Measurements from ENCODE around the gene ERC1.
"Not testable (repeated sequence)": the region's sequence is repeated elsewhere in the genome, so short reads cannot be mapped to it uniquely, and the experiment has no call there.

ERC1 gene

DNA sequence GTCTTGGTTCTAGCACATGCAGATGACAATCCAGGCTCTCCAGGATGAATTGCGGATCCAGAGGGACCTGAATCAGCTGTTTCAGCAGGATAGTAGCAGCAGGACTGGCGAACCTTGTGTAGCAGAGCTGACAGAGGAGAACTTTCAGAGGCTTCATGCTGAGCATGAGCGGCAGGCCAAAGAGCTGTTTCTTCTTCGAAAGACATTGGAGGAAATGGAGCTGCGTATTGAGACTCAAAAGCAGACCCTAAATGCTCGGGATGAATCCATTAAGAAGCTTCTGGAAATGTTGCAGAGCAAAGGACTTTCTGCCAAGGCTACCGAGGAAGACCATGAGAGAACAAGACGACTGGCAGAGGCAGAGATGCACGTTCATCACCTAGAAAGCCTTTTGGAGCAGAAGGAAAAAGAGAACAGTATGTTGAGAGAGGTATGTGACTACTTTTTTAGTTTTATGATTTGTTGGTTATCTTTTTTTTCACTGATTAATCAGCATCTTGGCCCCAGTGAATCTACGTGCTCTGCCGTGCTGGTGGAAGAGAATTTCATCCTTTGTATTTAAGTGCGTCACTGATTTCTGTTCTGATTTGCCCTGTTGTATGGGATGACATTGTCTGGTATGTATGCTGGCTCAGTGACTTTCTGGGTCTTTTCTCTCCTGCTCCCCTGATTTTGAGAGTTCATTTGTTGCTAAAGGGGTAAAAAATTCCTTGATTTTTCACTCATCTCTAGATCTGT, 92.3 kb downstream of the ERC1 start:
- DNase-seq = no peak

DNA sequence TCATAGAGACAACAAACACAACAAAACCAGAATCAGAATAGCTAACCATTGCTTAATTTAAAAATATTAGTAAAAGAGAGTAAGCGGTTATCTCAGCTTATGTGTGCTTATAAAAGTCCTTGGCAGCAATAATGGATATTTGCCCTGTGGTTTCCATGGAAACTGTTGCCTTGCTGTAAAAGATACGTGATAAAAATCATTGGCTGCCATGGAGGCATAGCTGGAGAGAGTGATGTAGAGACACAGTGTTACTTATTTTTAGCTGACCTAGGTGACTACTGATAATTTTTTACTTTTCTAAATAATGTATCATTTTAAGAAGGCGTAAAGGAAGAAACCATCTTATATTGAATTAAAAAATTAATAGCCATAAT, 92.9 kb downstream of the ERC1 start:
- DNase-seq = no peak

DNA sequence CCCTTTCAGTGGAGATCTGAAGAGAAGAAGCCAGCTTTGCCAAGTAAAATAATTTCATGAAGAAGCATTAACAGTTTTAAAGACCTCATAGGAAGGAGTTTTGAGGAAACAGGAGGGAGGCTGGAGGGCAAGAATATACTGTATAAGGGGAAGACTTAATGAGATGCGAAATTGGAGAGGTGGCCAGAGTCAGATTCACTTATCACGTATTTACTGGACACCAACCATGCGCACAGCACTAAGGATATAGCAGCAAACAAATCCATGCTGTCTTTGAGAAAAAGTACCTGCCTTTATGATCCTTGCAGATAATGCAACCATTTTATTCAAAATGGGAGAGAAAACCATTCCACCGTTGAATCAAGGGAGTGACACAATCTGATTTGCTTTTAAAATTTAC, 100.3 kb downstream of the ERC1 start:
- no peak for DNase-seq

DNA sequence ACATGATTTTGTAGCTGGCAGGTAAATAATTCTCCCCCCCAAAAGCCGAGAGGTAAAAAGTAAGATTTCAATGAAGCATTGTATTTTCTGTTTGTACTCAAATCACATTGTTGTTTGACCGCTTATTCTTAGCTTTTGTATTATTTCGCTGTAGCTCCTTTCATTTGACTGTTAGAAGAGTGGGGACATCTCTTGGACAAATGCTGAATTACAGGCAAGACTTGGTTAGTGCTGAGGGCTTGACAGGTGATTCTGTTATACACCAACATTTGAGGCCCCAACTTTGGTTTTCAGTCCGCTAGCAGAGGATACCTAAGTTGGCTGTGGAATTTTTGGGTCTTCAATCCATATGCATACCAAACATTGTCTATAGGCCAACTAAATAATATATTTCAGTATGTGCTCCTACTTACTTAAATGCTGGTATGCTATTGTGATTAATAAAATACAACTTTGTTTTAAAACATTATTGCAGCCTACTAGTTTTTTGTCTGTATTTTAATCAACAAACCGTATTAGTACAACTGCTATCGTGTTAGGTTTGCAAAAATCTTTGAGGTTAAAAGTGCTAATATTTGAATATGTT, 102.2 kb downstream of the ERC1 start:
- peak; percentile 13 for DNase-seq

DNA sequence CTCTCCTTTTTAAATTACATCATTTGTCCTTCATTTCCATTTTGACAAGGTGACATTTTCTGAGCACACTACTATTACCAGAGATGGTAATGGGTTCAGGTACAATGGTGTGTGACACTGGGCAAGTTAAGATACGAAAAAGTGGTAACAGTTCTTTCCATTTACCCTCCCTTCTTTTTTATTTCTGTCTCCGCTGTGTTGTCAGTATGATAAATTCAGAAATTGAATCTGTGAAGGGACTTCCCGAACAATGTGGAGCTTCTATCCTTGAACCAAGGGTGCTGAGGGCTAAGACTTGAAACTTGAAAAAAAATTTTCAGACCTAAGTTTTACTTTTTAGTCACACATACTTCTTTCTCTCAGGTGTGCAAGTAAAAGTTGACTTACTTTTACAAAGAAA, 103.7 kb downstream of the ERC1 start:
- DNase-seq = no peak

DNA sequence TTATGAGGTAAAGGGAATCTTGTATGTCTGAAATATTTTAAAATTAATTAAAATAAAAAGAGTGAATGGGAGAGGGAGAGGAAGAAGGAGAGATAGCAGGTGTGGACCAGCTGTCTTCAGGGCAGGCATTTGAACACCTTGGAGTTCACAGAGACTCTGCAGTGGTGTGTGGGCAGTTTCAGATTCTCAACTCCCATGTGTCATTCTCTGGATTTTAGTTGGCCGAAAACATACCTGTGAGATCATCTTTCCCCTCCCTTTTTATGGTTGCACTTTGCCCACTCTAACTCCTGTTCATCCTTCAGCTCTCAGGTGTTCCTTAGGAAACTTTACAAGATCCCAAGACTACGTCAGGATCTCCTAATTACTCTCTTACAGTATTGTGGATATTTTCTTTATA, 108.1 kb downstream of the ERC1 start:
- no peak for DNase-seq

DNA sequence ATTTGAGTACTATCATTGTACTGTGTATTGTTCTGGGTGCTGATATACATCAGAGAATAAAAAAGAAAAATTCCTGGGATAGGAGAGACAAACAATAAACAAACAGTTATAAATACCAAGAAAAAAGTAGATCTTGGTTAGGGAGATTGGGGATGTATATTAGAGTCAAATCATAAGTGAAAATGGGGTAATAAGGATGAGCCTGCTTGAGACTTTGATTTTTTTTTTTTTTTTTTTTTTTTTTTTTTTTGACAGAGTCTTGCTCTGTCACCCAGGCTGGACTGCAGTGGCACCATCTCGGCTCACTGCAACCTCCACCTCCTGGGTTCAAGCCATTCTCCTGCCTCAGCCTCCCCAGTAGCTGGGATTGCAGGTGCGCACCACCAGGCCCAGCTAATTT, 108.6 kb downstream of the ERC1 start:
- DNase-seq = not testable (repeated sequence)

DNA sequence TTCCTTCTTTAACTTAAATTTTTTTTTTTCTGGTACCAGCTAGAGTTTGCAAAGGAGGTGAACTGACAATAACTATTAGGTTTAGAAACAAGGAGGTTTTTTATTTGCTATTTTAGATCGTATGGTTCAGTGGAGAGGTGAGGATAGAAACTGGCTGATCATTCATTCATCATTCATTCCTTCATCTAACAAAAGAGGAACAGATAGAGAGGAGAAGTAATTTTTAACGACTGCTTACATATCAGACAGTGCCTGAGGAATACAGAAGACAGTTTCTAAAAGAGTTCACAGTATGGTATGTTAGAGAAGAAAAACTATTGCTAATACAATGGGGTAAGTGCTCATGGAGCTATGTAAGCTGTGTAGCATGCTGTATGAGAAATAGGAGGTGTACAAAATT, 111.1 kb downstream of the ERC1 start:
- DNase-seq = no peak

DNA sequence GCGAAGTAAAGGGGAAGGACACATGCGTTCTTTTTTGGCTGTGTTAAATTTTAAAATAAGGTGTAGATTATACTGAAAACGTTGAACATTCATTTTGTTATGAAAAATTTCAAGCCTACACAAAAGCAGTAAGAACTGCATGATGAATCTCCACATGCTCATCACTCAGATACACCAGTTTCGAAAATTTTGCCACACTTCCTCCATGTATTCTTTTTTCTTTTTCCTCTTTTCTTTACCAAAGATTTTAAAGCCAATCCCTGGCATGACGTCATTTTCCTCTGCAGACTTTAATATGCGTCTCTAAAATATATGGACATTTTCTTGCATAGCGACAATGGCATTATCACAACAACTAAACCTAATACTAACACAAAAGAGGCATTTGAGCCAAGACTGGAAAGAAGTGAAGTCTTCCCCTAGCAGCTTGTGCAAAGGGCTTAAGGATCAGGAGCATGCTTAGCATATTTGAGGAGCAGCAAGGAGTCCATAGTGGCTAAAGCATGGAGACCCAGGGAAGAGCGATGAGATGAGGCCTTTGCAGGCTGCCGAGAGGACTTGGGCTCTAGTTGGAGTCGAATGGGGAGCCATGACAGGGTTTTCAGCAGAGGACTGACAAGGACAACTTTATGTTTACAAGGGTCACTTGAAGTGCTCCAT, 111.9 kb downstream of the ERC1 start:
- no peak for DNase-seq

DNA sequence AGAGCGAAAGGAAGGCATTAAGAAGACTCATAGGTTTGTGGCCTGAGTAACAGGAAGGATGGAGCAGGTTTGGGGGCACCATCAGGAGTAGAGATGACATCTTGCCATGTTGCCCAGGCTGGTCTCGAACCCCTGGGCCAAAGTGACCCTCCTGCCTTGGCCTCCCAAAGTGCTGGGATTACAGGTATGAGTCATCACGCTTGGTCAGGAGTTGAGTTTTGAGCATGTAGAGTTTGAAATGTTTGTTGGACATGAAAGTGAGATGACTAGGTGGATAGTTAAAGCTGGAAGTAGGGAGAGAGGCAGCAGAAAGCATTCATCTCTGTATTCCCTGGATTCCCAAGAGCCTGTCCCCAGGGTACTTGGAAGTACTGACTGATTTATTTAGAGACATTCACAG, 112.6 kb downstream of the ERC1 start:
- no peak for DNase-seq

DNA sequence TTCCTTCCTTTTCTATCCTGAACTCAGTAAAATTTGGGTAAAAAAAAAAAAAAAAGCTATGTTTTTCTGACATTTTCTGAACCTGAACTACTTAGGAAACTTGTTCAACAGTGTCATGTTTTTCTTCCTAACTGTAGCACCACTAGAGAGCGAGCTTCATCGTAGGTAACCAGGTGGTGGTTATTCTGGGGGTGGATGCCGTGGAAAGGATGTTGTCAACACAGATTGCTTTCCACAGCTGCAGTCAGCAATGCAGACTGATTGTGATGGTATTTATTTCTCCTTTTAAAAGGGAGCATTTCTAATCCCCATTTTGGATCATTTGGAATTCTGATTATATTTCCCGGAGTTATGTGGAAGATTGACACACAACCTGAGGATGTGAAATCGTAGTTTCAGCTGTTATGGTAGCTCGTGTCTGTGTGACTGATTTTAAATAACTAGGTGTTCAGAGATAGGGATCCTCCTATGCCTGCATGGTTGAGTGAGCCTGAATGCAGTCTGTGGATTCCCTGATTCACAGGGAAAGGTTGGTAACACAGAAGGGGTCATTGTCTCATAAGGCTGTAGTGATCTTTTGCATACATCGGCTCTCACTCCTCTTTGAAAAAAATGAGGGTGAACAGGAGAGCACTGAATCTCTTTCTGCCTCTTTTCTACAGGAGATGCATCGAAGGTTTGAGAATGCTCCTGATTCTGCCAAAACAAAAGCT, 113.2 kb downstream of the ERC1 start:
- DNase-seq = no peak

DNA sequence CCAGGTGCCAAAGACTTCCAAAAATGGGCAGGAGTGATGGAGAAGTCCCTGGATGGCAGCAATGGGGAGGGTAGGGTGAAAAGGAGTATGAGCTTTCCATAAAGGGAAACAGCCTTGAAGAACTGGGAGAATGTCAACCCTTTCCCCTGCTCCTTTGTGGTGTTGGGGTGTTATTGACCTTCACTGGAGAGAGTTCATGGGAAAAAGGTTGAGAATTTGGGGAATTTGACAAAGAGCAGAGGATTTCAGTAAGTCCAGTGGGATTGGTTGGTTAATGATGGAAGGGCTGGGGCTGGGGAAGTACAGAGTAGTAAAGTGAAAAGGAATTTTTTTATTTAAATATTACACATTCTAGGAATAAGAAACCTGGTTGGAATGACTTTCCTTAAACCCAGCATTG, 116.6 kb downstream of the ERC1 start:
- no peak for DNase-seq

DNA sequence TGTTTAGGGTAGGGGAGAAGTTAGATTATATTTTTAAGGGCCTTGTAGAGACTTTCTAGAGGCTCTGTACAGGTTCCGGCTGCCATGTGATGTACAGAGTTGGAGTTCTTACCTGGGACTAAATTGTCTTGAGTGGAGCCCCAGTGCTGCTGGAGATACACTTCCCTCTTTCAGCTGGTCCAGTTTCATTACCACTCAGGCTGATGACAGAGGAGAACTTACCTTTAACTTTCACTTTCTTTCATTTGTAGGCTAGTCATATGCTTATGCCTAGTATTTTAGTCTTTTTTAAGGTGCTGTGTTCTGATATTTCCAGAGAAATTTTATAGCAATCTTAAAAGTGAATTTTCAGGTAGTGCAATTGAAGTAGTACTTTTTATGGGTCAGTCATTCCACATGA, 117.3 kb downstream of the ERC1 start:
- no peak for DNase-seq

DNA sequence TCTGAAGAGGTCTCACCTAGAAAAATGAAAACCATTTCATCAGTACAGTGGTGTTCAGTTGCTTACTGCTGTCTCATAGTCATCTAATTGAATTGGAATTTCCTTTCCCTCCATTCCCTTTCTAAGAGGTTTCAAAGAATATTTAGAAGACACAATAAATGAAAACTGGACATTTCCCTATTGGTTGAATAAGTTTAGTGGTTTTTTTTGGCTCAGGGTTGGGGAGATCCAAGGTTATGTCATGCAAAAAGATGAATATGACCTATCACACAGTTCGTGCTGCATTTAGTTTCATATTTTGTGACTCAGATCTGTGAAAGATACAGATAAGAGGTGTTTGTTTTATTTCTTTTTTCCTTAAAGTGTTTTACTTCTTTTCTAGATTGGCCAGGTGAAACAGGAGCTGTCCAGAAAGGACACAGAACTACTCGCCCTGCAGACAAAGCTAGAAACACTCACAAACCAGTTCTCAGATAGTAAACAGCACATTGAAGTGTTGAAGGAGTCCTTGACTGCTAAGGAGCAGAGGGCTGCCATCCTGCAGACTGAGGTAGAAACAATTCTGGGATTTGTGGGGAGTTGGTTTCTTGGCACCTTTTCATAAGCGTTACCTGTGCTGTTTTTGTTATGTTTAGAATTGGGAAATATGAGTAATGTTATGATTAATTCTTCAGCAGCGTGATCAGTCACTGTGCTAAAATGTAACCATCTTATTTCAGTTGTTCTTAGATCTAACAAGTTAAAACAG, 124.6 kb downstream of the ERC1 start:
- DNase-seq = no peak

DNA sequence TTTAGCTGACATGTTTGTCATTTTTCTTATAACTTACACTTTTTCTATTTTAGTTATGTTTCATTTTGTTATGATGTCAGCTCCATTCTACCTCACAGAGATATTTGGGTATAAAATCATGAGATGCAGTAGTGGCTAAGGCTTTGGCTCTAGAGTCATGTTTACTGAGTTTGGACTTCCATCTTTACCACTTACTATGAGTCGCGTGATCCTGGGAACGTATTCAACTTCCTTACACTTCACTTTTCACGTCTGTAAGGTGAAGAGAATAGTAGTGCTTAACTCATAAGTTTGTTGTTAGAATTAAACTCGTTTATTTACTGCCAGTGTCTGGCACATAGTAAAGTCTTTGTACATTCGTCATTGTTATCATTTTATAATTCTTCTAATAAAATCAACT, 126.3 kb downstream of the ERC1 start:
- DNase-seq = no peak

DNA sequence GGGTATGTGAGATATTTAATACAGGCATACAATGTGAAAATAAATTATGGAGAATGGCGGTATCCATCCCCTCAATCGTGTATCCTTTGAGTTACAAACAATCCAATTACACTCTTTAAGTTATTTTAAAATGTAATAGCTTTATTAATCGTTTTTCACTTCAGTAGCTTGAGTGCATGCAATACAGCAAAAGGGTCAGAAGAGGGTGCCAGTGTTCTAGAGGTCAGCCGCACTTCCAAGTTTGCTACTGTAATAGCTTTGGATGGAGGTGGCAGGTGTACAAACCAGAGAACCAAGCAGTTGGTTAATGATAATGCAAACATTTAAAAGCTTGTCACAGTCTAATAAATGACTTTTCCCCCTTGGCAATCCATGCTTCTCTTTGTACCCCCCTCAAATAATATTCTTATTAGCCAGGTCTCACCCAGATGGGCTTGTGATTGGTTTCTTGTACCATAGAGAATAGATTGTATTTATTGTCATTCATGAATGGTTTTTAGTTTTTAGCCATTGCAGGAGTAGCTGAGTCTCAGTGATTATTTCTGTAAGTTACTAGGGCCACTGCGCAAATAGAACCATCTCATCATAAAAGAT, 127.0 kb downstream of the ERC1 start:
- DNase-seq = peak; percentile 42

DNA sequence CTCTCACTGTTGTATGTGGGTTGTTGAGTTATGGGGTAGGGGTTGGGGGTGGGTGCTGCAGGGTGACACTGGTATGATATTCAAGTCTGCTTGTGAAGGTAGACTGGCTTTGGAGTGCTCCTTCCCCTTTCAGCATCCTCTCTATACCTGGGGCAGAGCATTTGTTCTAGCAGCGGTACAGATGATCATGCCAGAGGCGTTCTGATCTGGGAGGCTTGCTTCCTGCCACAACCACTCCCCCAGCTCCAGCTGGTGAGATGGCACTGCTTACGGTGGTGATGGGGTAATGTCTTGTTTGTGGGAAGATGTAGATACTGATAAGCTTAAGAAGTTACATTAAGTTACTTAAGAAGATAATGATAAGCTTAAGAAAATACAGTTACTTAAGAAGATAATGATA, 131.8 kb downstream of the ERC1 start:
- DNase-seq = no peak

DNA sequence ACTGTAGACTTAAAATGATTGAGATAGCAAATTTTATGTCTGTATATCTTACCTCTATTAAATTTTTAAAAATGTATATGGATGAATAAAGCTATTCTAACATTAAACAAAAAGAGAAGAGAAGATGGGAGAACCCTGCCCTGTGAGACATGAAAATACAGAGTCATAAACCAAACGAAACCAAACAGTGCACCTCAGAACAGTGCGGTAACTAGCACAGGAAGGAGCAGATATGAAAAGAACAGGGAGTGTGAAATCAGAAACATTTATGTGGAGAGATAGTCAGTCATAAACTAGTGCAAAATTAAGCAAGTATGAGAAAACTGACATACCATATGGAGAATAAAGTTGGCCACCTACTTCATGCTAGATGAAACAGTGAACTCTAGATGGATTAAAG, 135.1 kb downstream of the ERC1 start:
- no peak for DNase-seq

DNA sequence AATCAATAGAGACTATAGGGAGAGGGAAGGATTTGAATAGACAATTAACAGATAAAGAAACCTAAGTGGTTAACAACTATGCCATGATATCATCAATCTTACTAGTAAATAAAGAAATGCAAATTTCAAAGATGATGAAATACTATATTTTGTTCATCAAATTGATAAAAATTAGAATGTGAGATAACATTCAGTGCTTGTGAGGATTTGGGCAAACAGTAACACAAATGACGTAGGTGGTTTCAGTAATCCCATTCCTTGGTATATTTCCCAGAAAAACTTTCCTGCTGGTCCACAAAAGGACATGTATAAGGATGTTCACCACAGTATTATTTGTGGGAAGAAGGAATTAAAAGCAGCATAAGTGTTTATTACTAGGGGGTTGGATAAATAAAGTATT, 136.0 kb downstream of the ERC1 start:
- DNase-seq = no peak

DNA sequence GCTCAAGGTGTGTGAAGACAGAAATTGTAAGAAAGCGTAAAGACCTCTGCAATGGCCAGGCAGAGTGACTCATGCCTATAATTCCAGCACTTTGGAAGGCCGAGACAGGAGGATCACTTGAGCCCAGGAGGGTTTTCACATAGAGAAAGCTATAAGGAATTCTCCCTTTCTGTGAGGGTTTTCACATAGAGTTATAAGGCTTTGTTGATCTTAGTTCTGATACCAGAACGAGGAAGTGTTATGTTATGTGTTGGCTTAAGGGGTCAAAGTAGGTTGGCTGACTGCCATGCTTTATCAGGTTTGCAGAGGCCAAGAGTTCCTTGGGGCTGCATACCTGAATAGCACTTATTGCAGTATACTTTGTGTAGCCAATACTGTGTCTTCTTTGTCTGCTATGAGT, 139.1 kb downstream of the ERC1 start:
- DNase-seq = peak; percentile 5

DNA sequence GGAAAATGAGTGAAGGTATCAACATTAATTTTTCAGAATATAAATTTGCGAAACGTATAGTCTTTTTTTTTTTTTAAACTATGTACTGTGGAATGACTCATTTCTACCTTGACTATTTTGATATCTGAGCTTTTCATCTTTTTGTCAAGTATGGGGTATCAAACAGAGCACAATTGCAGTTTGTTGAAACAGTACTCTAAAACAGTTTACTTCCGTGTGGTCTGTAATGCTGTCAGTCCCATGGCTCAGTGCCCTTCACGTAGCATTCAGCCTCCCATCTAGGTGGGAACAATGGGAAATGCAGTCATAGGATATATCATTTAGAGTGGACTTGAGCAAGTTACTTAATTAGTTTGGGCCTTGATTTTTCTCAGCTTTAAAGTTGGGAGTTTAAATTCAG, 139.5 kb downstream of the ERC1 start:
- no peak for DNase-seq

DNA sequence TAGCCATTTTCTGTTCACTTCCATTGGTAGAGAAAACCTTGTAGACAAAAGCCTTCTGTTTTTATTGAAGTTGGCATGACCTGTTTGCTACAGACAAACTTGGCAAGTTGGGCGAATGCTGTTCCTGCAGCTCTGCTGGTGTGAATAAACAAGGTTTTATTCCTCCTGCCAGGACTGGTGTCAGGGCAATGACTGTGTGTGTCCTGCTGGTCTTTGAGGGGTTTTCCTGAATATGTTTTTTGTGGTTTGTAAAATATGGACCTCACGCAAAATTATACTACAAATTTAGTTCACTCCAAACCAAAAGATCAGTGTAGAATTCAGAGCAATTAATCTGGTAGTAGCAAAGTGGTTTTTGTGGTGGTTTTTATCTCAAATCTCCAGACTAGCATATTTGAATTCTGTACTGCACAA, 140.8 kb downstream of the ERC1 start:
- DNase-seq = no peak

DNA sequence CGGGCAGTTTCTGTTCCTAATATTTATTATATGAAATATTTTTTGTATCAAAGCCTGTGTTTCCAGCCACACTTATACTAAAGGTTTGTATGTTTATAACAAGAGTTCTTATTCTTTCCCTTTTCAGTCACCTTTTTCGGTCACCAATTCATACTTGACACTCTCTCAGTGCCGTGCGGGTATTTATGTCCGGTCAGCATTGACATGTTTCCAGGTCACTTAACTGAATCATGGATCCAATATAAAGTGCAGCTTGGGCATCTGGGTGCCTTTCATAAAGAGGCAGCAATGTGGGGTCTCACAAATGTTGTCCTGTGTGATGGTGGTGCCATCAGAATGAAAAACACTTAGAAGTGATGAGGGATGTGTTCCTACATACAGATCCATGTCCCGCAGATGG, 141.3 kb downstream of the ERC1 start:
- DNase-seq = no peak
